ENCODE data around the gene KRT27.

- no peak for TF ChIP-seq CTCF (IDR thresholded peaks at IDR 0.05)
- no peak for TF ChIP-seq POLR2A (IDR thresholded peaks at IDR 0.05)
These were observed 39.2 kb upstream of the KRT27 start for GRCh38 chr17:40821536-40821935.

All from Peyer's patch (tissue), 4 donors.